Trophoblast cell (in vitro differentiated cells and primary cell): ENCODE data around the gene ZC3H6.

Experiments
- DNase-seq, 2 donors: peaks; one replicate each; pipeline ENCODE4 v3.0.0-alpha.2; 2016
- H2AFZ ChIP-seq: 2 replicates; pipeline ENCODE4 v1.6.1; 2013; ENCODE audit warnings: low read length, moderate library complexity, mild to moderate bottlenecking; ENCODE audit not compliant: insufficient read depth, poor library complexity
- H2AK5ac ChIP-seq: 2 replicates; pipeline ENCODE4 v1.6.1; 2013; ENCODE audit warnings: mild to moderate bottlenecking, low read length
- H2BK120ac ChIP-seq: 2 replicates; pipeline ENCODE4 v1.6.1; 2013; ENCODE audit warnings: low read length, mild to moderate bottlenecking, moderate library complexity; ENCODE audit not compliant: insufficient read depth, poor library complexity
- H2BK12ac ChIP-seq: 2 replicates; pipeline ENCODE4 v1.6.1; 2013; ENCODE audit warnings: mild to moderate bottlenecking, low read length, moderate library complexity
- H2BK5ac ChIP-seq: 2 replicates; pipeline ENCODE4 v1.6.1; 2013; ENCODE audit warnings: low read length, low read depth, moderate library complexity, mild to moderate bottlenecking; ENCODE audit not compliant: poor library complexity
- H3K14ac ChIP-seq: 2 replicates; pipeline ENCODE4 v1.6.1; 2013; ENCODE audit warnings: mild to moderate bottlenecking, low read length
- H3K18ac ChIP-seq: 2 replicates; pipeline ENCODE4 v1.6.1; 2013; ENCODE audit warnings: mild to moderate bottlenecking, low read length
- H3K23ac ChIP-seq: 2 replicates; pipeline ENCODE4 v1.6.1; 2013; ENCODE audit warnings: low read length
- H3K27ac ChIP-seq: 2 replicates; pipeline ENCODE4 v1.5.1; 2013; ENCODE audit warnings: low read depth, mild to moderate bottlenecking, inconsistent platforms, low read length, moderate library complexity
- H3K27me3 ChIP-seq: 2 replicates; pipeline ENCODE4 v1.6.1; 2013; ENCODE audit warnings: inconsistent platforms, mild to moderate bottlenecking, low read length, moderate library complexity; ENCODE audit not compliant: insufficient read depth
- H3K36me3 ChIP-seq, 2 experiments: 1 replicate in 1 of 2; 2 replicates in 1 of 2; pipeline ENCODE4 v1.6.1; 2013; ENCODE audit warnings: low read length in 2 of 2, mild to moderate bottlenecking in 2 of 2, moderate library complexity in 1 of 2; ENCODE audit not compliant: insufficient read depth in 2 of 2, control insufficient read depth in 1 of 2
- H3K4ac ChIP-seq: 2 replicates; pipeline ENCODE4 v1.6.1; 2013; ENCODE audit warnings: low read depth, mild to moderate bottlenecking, low read length, moderate library complexity
- H3K4me1 ChIP-seq, 2 experiments: 1 replicate in 1 of 2; 2 replicates in 1 of 2; pipeline ENCODE4 v1.6.1; 2013; ENCODE audit warnings: low read length in 2 of 2, mild to moderate bottlenecking in 2 of 2, moderate library complexity in 1 of 2; ENCODE audit not compliant: insufficient read depth in 2 of 2, control insufficient read depth in 1 of 2
- H3K4me2 ChIP-seq: 2 replicates; pipeline ENCODE4 v1.6.1; 2013; ENCODE audit warnings: inconsistent platforms, mild to moderate bottlenecking, low read length, moderate library complexity
- H3K4me3 ChIP-seq: 2 replicates; pipeline ENCODE4 v1.5.1; 2013; ENCODE audit warnings: mild to moderate bottlenecking, low read depth, low read length, inconsistent platforms
- H3K79me1 ChIP-seq: one replicate; pipeline ENCODE4 v1.6.1; 2013; ENCODE audit warnings: low read length
- H3K79me2 ChIP-seq: 2 replicates; pipeline ENCODE4 v1.6.1; 2013; ENCODE audit warnings: low read length, mild to moderate bottlenecking; ENCODE audit not compliant: control insufficient read depth, insufficient read depth, poor library complexity
- H3K9ac ChIP-seq: 2 replicates; pipeline ENCODE4 v1.6.1; 2013; ENCODE audit warnings: mild to moderate bottlenecking, low read length
- H3K9me3 ChIP-seq: 2 replicates; pipeline ENCODE4 v1.6.1; 2013; ENCODE audit warnings: low read depth, mild to moderate bottlenecking, control low read depth, inconsistent platforms, low read length; ENCODE audit not compliant: insufficient read depth
- H4K12ac ChIP-seq: 2 replicates; pipeline ENCODE4 v1.6.1; 2013; ENCODE audit warnings: low read depth, mild to moderate bottlenecking, low read length, moderate library complexity
- H4K8ac ChIP-seq: 2 replicates; pipeline ENCODE4 v1.6.1; 2013; ENCODE audit warnings: low read depth, mild to moderate bottlenecking, low read length, moderate library complexity
- H4K91ac ChIP-seq: one replicate; pipeline ENCODE4 v1.6.1; 2013; ENCODE audit warnings: low read depth, mild to moderate bottlenecking, low read length, moderate library complexity
- WGBS: extraction: QIAGEN DNeasy Blood & Tissue Kit; methylation state at CpG from one replicate; pipeline ENCODE4 v1.1.7; 2013; ENCODE audit warnings: missing lambda C conversion rate; ENCODE audit not compliant: insufficient read length, insufficient coverage; ENCODE audit errors: extremely low coverage; 5-methylcytosine and 5-hydroxymethylcytosine counted together

The ZC3H6 gene

DNA sequence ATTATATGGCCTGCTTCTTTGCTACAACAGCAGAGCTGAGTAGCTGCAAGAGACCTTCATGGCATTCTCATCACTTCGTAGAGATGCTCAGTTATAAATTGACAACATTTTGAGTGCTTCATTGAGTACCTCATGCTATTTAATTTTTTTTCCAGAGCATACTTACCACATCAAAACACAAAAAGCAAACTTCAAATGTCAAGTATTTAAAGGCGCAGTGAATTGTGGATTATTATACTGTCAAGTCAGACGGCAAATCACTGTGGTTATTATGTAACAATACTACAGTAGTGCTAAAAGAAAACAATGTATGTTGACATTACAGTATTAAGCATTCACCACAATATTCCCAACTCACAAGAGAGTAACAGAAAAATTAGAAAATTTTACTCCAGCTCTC lies 33.0 kb upstream of the ZC3H6 start:
- no CpG with 5 or more reads among the region's 3 CpGs for WGBS
- no peak overlapping the region for H3K14ac ChIP-seq
- H3K27me3 ChIP-seq: no peaks in the 10 kb centered on the region
- no peak overlapping the region for H3K4me3 ChIP-seq
- H2BK5ac ChIP-seq: no peak overlapping the region
- H3K27ac ChIP-seq: no peak overlapping the region
- H4K91ac ChIP-seq: no peak overlapping the region
- H3K4me2 ChIP-seq: no peak overlapping the region
- H3K18ac ChIP-seq: no peak overlapping the region
- H3K79me2 ChIP-seq: no peaks in the 10 kb centered on the region
- no peak overlapping the region for H4K8ac ChIP-seq
- DNase-seq: no peak
- no peak overlapping the region for H4K12ac ChIP-seq
- no peaks in the 10 kb centered on the region for H3K79me1 ChIP-seq
- no peak overlapping the region for H3K4ac ChIP-seq
- H2BK120ac ChIP-seq: no peak overlapping the region
- no peak overlapping the region for H2AFZ ChIP-seq
- no peaks in the 10 kb centered on the region for H3K9me3 ChIP-seq
- no peak overlapping the region for H2BK12ac ChIP-seq
- H3K4me1 ChIP-seq: no peaks in the 10 kb centered on the region
- H3K36me3 ChIP-seq: no peaks in the 10 kb centered on the region
- no peak overlapping the region for H2AK5ac ChIP-seq
- H3K9ac ChIP-seq: no peak overlapping the region
- H3K23ac ChIP-seq: no peak overlapping the region

DNA sequence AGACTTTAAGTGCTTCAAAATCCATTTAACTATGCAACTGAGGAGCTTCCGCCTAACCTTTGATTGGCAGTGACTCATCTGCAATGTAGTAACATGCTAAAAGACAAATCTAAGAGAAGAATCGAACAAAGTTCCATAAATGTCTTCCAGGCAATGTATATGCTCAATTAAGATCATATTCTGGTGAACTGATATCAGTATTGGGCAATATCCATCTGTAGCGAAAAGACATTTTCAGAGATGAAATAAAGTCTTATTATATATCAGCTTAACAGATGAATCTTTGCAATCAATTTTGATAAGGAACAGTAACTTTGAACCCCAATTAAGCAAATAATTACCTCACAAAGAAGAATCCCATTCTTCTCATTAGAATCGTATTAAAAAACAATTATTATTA lies 32.2 kb upstream of the ZC3H6 start:
- Histone ChIP-seq H2BK120ac (no peak overlapping the region), H3K27ac (no peak overlapping the region), H3K4me3 (no peak overlapping the region), H3K4ac (no peak overlapping the region), H2AFZ (no peak overlapping the region), H3K4me1 (no peaks in the 10 kb centered on the region), H3K14ac (no peak overlapping the region), H4K91ac (no peak overlapping the region), H4K12ac (no peak overlapping the region), H2BK12ac (no peak overlapping the region), H2BK5ac (no peak overlapping the region), H3K79me1 (no peaks in the 10 kb centered on the region), H3K4me2 (no peak overlapping the region), H3K9ac (no peak overlapping the region), H3K23ac (no peak overlapping the region), H3K36me3 (peaks cover 0 to 3% of the 10 kb centered on the region in 2 experiments), H3K27me3 (no peaks in the 10 kb centered on the region), H3K9me3 (no peaks in the 10 kb centered on the region), H4K8ac (no peak overlapping the region), H3K18ac (no peak overlapping the region), H3K79me2 (no peaks in the 10 kb centered on the region), H2AK5ac (no peak overlapping the region)
- DNase-seq: no peak
- no CpG with 5 or more reads among the region's 4 CpGs for WGBS

DNA sequence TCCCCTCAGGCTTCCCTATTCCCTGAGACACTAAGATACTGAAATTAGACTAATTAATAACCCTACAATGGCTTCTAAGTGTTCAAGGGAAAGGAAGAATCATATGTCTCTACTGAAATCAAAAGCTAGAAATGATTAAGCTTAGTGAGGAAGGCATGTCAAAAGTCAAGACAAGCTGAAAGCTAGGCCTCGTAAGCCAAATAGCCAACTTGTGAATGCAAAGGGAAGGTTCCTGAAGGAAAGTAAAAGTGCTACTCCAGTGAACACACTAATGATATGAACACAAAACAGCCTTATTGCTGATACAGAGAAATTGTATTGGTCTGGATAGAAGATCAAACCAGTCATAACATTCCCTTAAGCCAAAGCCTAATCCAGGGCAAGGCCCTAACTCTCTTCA lies 30.5 kb upstream of the ZC3H6 start:
- H2BK120ac ChIP-seq: no peak overlapping the region
- no peak overlapping the region for H4K91ac ChIP-seq
- H3K9ac ChIP-seq: no peak overlapping the region
- no peaks in the 10 kb centered on the region for H3K9me3 ChIP-seq
- no peak overlapping the region for H3K27ac ChIP-seq
- no peak overlapping the region for H4K12ac ChIP-seq
- no CpG with 5 or more reads among the region's 1 CpG for WGBS
- no peak overlapping the region for H2BK5ac ChIP-seq
- H3K4me2 ChIP-seq: no peak overlapping the region
- H2BK12ac ChIP-seq: no peak overlapping the region
- H3K79me2 ChIP-seq: no peaks in the 10 kb centered on the region
- H3K36me3 ChIP-seq: peaks cover 3% of the 10 kb centered on the region in 2 experiments
- no peak overlapping the region for H2AK5ac ChIP-seq
- no peak overlapping the region for H3K4ac ChIP-seq
- no peak overlapping the region for H3K4me3 ChIP-seq
- H4K8ac ChIP-seq: no peak overlapping the region
- H3K23ac ChIP-seq: no peak overlapping the region
- H2AFZ ChIP-seq: no peak overlapping the region
- H3K18ac ChIP-seq: no peak overlapping the region
- H3K27me3 ChIP-seq: no peaks in the 10 kb centered on the region
- H3K79me1 ChIP-seq: no peaks in the 10 kb centered on the region
- no peak for DNase-seq
- no peaks in the 10 kb centered on the region for H3K4me1 ChIP-seq
- no peak overlapping the region for H3K14ac ChIP-seq

DNA sequence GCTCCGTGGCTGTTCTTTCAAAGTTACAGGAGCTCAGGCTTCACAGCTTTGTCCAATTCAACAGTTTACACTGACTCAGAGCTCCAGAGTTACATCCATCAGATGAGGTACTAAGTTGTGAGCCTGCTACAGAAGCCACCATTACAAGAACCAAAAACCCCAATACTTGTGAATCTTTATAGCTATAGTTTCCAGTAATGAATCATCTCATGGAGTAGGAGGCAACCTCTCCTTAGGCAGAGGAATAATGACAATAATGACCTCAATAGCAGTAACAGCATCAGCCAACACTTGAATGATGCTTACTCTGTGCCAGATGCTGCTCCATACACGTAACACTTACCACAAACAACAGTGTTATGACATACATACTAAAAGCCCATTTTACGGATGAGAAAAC lies 24.1 kb upstream of the ZC3H6 start:
- Histone ChIP-seq H4K12ac (no peak overlapping the region), H3K9ac (peak overlapping the region; percentile 33), H4K8ac (no peak overlapping the region), H3K4me2 (no peak overlapping the region), H3K9me3 (no peaks in the 10 kb centered on the region), H3K27me3 (no peaks in the 10 kb centered on the region), H3K79me2 (no peaks in the 10 kb centered on the region), H3K4me1 (no peaks in the 10 kb centered on the region), H3K36me3 (peaks cover 3% of the 10 kb centered on the region in 2 experiments), H3K4ac (no peak overlapping the region), H3K18ac (no peak overlapping the region), H2BK12ac (no peak overlapping the region), H3K4me3 (no peak overlapping the region), H3K14ac (no peak overlapping the region), H3K27ac (no peak overlapping the region), H2BK120ac (no peak overlapping the region), H3K79me1 (peaks cover 7% of the 10 kb centered on the region), H3K23ac (peak overlapping the region; percentile 9), H2AFZ (no peak overlapping the region), H2AK5ac (no peak overlapping the region), H2BK5ac (no peak overlapping the region), H4K91ac (no peak overlapping the region)
- DNase-seq: no peak
- no CpG with 5 or more reads among the region's 3 CpGs for WGBS
